EL (cell line): ENCODE data around the gene CDC16.
"Not testable (repeated sequence)": the region's sequence is repeated elsewhere in the genome, so short reads cannot be mapped to it uniquely, and the experiment has no call there.

Experiments
- DNase-seq: peaks from one replicate; pipeline ENCODE4 v3.0.0-alpha.2; 2016

The CDC16 gene, protein sequence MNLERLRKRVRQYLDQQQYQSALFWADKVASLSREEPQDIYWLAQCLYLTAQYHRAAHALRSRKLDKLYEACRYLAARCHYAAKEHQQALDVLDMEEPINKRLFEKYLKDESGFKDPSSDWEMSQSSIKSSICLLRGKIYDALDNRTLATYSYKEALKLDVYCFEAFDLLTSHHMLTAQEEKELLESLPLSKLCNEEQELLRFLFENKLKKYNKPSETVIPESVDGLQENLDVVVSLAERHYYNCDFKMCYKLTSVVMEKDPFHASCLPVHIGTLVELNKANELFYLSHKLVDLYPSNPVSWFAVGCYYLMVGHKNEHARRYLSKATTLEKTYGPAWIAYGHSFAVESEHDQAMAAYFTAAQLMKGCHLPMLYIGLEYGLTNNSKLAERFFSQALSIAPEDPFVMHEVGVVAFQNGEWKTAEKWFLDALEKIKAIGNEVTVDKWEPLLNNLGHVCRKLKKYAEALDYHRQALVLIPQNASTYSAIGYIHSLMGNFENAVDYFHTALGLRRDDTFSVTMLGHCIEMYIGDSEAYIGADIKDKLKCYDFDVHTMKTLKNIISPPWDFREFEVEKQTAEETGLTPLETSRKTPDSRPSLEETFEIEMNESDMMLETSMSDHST

DNA sequence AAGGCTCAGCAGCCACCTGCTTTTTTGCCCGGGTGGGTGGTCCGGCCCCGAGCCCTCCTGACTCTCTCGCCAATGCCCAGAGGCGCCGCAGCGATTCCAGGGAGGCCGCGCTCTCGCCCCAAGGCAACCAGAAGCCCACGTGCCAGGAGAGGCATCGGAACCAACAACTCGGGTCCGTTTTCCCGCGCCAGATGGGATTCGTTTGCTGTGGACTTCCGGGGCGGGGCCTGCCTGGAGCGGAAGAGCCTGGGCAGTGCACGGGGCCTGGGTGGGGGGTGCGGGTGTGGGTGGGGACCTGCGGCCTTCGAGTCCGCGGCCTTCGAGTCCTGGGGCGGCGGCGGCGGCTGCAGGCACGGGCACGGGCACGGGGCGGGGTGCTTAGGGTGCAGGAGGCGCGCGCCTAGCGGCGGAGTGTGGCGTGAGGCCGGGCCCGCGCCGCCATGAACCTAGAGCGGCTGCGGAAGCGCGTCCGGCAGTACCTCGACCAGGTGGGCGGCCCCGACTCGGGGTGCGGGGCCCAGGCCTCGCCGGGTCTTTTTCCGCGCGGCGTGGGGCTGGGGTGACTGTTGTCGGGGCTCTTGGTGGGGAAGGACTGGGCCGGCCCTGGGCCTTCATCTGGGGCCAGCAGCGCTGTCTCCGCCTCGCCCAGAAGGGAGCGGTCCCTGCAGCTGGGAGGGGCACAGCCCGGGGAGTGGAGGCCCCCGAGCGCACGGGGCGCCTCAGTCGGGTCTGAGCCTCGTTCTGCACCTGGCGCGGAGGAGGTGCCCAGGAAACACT, at the start of gene CDC16:
CDC16 (plus strand) TSS at position 253 of the 777 bp plus-strand sequence; CDS start at position 441, 188 bp downstream.
- peak; percentile 94 for DNase-seq

DNA sequence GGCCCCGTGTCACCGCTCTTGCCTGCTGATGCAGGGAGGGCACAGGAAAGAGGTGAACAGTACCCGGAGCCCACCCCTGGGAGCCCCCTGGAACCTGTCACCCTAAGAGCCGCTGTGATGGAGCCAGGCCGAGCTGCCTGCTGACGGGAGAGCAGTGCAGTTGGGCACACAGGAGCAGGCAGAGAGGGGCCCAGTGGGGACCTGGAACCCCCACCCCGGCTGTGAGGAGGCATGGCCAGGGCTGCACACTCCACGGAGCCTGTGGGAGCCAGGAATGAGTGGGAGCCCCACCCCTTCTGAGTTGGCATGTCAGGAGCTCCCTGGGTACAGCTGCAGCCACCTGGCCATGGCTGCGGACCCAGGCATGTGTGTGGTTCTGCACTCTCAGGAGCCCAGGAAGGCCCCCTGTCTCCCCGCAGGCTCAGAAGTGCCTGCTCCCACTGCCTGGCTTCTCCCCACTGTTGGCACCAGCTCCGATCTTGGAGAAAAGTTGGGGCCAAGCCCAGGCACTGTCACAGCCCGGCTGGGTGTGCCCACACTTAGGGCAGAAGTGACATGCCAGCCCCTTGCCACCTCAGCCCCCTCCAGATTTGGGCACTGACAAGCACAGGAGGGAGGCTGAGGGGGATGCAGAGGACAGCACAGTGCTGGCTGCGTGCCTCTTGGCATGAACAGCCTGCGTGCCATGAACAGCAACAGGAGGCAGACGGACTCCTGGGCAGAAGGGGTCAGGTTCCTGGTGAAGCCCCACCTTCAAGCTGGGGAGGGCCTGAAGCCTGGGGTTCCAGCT, 49.3 kb upstream of the CDC16 start:
- DNase-seq = no peak

DNA sequence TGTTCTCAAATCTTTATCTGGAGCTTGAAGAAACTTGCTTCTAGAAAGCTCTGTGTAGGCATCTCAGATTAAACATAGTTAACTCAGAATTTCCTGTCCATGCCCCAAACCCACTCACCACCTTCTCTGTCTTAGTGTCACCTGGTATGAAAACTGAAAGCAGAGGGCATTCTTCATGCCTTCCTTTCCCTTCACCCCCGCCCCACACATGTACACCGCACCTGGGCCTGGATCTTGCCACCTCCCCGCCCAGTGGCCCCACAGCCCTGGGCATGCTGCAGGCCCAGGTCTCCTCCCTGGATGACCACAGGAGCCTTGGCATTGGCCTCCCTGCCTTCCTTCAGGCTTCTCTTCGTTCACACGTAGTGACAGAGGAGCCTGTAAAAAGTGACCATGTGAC, 39.8 kb upstream of the CDC16 start:
- DNase-seq = no peak

DNA sequence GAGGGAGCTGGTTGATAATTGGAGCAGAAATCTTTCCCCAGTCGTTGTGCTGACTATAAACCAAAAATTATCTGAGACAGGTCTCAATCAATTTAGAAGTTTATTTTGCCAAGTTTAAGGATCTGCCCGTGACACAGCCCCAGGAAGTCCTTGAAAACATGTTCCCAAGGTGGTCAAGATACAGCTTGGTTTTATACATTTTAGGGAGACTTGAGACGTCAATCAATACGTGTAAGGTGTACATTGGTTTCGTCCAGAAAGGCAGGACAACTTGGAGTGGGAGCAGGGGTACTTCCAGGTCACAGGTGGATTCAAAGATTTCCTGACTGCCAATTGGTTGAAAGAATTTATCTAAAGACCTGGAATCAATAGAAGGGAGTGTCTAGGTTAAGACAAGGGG, 38.1 kb upstream of the CDC16 start:
- DNase-seq = no peak

DNA sequence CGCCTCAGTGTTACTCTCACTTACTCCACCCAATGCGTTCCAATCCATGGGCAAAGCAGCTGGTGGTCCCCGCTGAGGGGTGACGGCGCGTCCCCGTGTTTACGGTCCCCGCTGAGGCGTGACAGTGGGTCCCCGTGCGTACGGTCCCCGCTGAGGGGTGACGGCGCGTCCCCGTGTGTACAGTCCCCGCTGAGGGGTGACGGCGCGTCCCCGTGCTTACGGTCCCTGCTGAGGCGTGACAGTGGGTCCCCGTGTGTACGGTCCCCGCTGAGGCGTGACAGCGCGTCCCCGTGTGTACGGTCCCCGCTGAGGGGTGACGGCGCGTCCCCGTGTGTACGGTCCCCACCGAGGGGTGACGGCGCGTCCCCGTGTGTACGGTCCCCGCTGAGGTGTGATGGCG, 36.1 kb upstream of the CDC16 start:
- DNase-seq = no peak

DNA sequence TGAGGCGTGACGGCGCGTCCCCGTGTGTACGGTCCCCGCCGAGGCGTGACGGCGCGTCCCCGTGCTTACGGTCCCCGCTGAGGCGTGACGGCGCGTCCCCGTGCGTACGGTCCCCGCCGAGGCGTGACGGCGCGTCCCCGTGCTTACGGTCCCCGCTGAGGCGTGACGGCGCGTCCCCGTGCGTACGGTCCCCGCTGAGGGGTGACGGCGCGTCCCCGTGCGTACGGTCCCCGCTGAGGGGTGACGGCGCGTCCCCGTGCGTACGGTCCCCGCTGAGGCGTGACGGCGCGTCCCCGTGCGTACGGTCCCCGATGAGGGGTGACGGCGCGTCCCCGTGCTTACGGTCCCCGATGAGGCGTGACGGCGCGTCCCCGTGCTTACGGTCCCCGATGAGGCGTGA, 35.2 kb upstream of the CDC16 start:
- not testable (repeated sequence) for DNase-seq

DNA sequence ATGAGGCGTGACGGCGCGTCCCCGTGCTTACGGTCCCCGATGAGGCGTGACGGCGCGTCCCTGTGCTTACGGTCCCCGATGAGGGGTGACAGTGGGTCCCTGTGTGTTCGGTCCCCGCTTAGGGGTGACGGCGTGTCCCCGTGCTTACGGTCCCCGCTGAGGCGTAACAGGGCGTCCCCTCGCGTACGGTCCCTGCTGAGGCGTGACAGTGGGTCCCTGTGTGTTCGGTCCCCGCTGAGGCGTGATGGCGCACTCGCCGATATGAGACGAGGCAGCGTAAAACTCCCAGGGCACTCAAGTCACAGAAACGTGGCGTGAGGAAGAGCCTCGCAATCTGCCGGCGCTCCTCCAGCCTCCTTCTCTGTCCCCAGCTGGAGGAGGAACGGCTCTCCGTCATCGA, 34.7 kb upstream of the CDC16 start:
- no peak for DNase-seq

DNA sequence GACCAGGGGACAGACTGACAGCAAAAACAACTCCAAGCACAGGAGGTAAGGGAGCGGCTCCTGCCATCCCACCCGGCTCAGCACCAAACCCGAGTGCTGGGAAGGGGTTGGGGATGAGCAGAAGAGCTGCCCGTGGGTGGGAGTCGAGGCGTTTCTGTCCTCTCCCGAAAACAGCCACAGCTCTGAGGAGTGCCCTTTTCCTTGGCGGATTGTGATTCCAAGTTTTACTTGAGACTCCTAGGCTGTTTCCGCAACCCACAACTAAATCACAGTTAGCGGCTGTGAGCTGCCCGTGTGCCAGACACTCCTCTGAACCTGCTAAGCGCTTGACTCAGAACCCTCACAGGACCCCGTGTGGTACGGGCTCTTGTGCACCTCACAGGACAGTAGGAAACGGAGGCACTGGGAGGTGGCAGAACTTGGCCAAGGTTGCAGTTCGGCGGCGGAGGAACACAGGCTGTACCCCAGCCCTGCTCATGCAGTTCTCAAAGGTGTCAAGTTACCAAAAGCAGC, 34.2 kb upstream of the CDC16 start:
- DNase-seq = no peak

DNA sequence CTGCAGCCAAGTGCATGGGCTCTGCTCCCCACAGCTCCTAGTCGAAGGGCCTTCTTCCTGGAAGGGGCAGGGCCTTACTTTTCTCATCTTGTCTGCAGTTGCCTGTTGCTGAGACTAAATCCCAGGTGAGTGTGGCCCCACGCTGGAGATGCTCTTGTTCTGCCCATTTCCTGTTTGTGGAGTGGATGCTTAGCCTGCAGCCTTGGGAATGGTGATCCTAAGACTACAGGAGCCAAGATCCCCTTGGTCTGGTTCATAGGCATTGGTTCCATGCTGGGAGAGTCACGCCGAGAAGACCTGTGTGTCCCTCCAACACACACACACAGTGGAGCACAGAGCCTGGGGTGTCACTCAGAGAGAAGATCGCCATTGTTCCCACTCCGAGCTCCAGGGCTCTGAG, 32.1 kb upstream of the CDC16 start:
- no peak for DNase-seq

DNA sequence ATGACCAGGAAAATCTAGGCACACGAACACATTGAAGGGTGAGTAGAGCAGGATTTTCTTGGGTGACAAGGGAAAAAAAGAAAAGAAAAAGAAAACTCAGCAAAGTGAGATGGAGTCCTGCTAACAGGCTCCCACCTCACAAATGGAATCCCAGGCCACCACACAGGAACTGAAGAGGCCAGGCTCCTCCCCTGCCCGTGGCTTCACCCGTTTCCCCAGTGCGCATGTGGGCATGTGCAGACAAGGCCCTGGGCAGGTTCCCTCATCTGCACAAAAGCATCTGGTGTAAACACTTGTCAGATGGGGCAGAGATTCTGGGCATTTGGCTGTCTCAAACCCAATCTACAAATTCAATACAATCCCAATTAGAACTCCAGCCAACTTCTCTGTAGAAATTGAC, 31.2 kb upstream of the CDC16 start:
- no peak for DNase-seq

DNA sequence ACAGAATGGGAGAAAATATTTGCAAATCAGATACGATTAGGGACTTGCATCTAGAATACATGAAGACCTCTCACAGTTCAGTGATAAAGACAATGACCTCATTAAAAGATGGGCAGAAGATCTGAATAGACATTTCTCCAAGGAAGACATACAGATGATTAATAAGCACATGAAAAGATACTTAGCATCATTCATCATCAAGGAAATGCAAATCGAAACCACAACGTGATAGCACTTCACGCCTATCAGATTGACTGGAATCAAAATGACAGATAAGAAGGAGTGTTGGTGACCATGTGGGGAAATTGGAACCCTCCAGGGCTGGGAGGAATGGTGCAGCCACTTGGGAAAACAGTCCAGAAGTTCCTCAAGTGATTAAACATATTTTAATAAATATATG, 29.8 kb upstream of the CDC16 start:
- no peak for DNase-seq

DNA sequence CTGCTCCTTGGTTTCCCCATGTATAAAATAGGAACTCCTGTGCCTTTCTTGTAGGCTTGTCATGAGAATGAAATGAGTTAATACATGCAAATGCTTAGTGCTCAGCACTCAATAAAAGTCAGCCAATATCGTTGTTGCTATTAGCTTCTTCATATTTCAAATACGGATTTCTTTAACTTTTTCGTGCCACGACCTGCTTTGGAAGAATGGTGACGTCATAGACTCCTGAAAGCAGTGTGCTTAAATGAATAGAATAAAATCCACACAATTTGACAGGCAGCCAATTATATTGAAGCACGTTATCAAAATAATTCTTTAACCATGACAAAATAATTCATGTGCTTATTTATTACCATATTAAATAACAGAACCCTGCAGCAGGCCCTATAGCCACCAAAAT, 26.6 kb upstream of the CDC16 start:
- no peak for DNase-seq

DNA sequence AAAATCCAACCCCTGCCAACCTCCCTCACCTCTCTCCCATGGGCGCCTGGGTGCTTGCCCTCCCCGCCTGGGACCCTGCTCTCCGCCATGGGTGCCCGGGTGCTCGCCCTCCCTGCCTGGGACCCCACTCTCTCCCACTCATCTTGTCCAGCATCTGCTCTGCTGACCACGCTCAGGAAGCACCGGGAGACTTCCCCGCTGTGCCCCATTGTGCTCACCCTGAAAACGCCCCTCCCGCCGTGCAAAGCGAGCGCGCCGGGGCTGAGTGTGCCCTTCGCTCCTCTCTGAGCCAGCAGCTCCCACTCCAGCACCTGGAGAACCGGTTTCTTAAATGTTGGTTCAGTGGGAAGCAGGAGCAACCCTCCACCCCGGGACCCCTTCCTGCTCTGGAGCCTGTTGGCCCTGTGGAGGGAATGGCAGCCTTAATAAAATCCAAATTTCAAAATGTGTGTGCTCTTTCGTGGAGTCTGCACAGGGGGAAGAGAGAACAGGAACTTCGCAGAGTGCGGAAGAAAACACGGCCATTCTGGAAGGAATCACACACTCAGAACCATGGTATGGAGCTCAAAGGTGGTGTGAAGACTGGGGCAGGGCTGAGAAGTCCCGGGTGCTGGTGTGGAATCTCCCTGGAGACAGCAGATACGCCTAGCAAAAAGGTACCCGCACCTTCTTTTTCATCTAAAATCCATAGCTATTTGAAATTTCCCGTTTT, 23.1 kb upstream of the CDC16 start:
- DNase-seq = no peak

DNA sequence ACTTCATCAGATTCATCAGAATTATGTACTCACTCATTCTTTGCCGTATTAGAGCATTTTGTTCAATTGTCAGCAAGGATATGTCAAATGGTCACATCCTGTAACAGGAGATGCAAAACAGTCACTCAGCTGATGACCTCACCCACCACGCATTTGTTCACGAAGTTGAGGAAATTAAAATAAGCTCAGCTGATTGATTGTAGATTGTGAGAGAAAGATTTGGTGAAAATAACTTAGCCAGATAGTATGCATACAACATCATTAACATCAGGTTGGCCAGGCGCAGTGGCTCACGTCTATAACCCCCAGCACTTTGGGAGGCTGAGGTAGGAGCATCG, 22.6 kb upstream of the CDC16 start:
- peak; percentile 53 for DNase-seq

DNA sequence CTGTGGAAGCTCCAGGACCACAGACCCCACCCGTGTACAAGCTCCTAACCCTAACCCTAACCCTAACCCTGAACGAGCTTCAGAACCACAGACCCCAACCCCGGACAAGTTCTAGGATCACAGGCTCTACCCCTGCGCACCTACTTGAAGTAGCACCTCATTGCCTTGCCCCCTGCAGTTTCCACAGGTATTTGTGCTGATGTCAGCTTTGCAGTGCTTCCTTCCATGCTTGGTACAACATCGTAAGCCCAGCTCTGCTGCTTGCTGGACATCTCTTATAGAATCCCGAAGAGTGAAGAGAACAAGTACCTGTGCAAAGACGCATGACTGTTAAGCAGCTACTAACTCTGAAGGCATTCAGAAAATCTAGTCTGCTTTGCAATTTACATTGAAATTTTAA, 20.7 kb upstream of the CDC16 start:
- no peak for DNase-seq

DNA sequence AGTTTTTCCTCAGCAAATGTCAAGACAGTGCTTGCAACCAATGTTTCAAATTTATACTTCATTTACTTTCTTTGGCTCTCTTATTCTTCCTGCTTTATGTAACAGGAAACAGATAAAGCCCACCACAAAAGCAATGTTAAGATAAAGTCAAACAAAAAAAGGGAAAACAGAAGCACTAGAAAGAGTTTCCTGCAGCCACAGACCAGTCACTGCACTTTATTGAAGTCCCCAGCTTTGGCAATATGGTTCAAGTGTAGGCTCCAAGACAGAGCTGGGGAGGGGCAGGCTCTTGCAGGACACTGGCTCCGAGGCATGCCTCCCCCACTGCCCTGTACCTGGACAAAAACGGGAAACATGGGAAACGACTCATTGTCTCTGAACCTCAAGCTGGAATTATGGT, 15.3 kb upstream of the CDC16 start:
- DNase-seq = no peak

DNA sequence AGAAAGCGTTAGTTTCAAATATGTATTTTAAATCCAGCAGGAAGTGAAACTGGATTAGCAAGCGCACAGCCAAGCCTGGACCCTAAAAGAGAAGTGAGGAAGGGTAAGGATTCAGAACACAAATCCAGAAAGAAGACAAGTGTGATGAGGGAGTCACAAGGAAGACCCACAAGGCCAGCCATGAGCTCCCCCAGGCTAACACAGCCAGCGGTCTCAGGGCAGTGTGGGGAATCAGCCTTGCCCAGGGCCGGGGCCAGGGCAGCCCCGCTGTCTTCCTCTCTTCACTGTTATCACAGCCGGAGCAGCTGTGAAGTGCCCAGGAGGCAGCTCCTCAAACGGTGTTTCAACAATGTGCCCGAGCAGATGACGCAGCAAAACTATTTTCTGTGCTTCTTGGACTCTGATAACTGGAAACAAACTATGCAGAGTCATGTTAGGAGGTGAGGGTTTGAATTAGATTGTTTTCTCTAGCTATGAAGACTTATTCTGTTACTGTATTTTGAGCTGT, 12.2 kb upstream of the CDC16 start:
- DNase-seq = no peak

DNA sequence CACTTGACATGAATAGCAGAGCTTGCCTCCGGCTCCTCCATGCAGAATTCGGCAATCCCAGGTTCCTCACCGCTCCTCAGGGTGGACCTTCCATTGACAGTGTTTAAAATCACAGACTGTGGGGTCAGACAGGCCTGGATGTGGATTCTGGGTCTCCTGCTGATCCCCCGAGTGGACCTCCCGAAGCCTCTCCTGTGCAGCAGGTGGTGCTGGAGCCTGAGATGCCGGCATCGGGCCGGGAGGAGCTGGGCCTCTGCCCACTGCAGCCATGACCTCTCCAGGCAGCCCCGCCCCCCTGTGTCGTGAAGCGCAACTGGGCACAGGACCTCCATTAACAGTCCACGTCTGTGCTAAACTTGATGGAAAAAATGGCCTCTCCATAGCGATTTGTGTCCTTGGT, 10.5 kb upstream of the CDC16 start:
- DNase-seq = no peak

DNA sequence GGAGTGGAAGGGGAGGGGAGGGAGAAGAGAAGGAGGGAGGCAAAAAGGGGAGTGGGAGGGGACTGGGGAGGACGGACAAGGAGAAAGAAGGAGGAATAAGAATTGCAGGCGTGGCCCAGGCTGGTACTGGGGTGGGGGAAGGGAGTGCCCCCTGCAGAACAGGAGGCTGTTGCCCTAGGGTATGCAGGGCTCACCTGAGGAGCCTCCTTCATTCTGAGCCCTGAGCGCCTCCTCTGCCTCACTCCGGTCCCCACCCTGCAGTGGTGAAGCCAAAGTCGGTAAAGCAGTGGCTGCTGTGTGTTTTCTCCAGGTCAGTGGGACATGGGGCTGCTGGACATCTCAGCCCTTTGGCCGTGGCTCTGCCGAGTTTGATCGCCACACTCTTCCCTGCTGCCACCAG, 9.1 kb upstream of the CDC16 start:
- DNase-seq = no peak

DNA sequence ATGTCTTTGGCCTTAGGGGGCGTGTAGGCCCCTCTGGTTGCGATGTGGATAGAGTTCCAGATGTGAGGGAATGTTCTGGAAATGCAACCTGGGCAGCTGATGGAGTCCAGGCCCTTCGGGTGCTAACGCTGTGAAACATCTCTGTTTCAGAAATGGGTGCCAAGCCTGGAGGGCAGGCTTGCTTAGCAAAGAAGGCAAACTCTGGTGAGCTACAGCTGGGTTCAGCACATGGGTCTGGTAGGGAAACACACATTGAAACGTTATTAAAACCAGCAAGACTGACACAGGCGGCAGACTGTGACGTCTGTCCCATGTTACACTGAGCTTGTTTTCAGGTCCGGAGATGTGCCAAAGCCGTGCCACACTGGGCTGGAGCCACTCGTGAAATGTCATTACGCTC, 8.6 kb upstream of the CDC16 start:
- DNase-seq = no peak

DNA sequence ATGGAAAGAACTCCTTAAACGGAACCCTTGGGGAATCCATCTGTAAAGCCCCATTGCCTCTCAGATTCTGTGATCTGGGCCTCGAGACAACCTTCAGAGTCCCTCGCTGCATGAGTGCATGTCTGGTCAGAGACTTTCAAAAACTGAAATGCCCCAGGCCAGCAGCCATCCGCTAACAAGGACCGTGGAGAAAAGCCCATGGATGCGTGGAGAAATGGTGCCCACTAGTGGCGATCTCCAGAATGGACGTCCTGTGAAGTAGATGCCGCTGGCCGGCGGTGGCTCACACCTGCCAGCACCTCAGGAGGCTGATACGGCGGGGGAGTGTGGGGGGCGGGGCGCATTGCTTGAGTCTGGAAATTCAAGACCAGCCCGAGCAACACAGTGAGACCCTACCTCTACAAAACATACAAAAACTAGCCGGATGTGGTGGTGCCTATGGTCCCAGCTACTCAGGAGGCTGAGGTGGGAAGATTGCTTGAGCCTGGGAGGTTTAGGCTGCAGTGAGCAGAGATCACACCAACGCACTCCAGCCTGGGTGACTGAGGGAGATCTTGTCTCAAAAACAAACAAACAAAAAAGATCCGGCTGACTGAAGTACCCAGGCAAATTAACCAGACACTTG, 7.9 kb upstream of the CDC16 start:
- DNase-seq = peak; percentile 82

DNA sequence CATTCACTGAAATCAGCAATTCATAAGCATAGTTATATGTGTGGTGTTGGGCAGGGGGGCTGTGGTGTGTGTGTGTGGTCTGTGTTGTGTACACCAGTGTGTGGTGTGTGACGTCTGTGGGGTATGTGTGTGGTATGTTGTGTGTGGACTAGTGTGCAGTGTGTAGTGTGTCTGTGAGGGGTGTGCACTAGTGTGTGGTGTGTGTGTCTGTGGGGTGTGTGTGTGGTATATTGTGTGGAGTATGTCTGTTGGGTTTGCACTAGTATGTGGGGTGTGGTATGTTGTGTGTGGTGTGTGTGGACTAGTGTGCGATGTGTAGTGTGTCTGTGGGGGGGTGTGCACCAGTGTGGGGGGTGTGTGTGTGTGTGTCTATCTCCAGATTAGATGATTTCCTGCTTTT, 7.2 kb upstream of the CDC16 start:
- no peak for DNase-seq
